Heart left ventricle (tissue), 13 donors: ENCODE results near the gene SEC31A.

Source experiments
- CTCF ChIP-seq, 12 donors: fragments of 200-600 bp; sonication (generic) in 4 of 12; IDR thresholded peaks; one replicate each; pipeline versions ENCODE4 v1.5.0 to v1.8.0; 2018 to 2022; ENCODE audit warnings: antibody characterized with exemption in 12 of 12, mild to moderate bottlenecking in 5 of 12
- POLR2A ChIP-seq, 2 donors: fragments of 450-650 bp; IDR thresholded peaks; one replicate each; pipeline ENCODE4 v1.6.1; 2017; ENCODE audit warnings: antibody characterized with exemption in 2 of 2, mild to moderate bottlenecking in 2 of 2, moderate library complexity in 2 of 2
- donor health status: ischemic (EF 13 %, LVEDD 7.1; RV severe dilation, severe dysfunction).
- donor health status: DM: no; HTN: yes; CAD: no.
- donor health status: DM: no; HTN: no; CAD: no.
- donor health status: ischemic (EF 25% LVEDD 6.9; RV normal size, moderate dysfunction).
- donor health status: ischemic (EF 25% LVEDD 5.7; RV mildly dilated, moderate dysfunction).
- donor health status: ischemic (EF 35%, LVEDD 5.7; RV mildly dilated, moderate dysfunction).
- donor health status: nonischemic (EF 11% LVEDD 7.7; RV severe dilation, severe dysfunction).
- donor health status: DM: yes; HTN: yes; CAD: no.
- donor health status: PGD.
- donor health status: ischemic (EF 29% LVEDD 5.4; RV normal size, mild dysfunction).
- donor health status: nonischemic (EF 23%, LVEDD 6.1; RV moderate dilation, normal function).

GRCh38 chr4:82786828-82787227 lies 104.1 kb downstream of the SEC31A start:
- TF ChIP-seq CTCF (IDR thresholded peaks at IDR 0.05) (no peak), POLR2A (IDR thresholded peaks at IDR 0.05) (no peak)
